ENCODE measurements around the gene OR4C45. TPM values are rescaled to one million over a fixed set of nuclear protein-coding genes. Genes with fewer than 3 reads are reported as not detected.
"Not testable (repeated sequence)": the region's sequence is repeated elsewhere in the genome, so short reads cannot be mapped to it uniquely, and the experiment has no call there.

The OR4C45 gene
- polyA plus RNA-seq, 1 of the 3 experiments (the other 2 are of a cell fraction), result not detected

DNA sequence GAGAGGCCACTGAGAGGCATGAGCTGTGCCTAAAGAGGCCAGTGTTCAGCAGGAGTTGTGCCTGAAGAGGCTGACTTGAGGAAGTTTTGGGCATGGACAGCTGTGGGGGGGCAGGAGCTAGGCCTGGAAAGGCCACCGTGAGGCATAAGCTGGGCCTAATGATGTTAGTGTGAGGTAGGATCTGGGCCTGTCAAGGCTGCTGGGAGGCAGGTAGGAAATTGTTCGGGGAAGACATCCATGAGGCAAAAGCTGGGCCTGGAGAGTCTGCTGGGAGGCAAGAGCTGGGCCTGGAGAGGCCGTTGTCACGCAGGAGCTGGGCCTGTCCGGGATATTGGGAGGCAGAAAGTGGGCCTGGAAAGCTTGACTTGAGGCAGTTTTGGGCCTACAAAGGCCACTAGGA lies 44.9 kb downstream of the OR4C45 start:
- ChIA-PET CTCF (interaction anchor here (1.2 kb wide), 1 partner anchor 11 kb away, joined by 4 read pairs; no protein-coding TSS in a partner anchor), POLR2A (no interaction called here)
- Histone ChIP-seq H3K4me3 (ENCODE audit: low read depth in 2 of 2, low read length in 1 of 2) (no peak overlapping the region), H3K27me3 (ENCODE audit: insufficient read depth) (no peaks in the 10 kb centered on the region), H3K9me3 (no peaks in the 10 kb centered on the region), H3K4me2 (no peak overlapping the region), H3K36me3 (replicated peaks in 1 of 2; ENCODE audit: control insufficient read depth in 1 of 2, insufficient read depth in 2 of 2, low read length in 1 of 2) (no peaks in the 10 kb centered on the region), H3K9me2 (no peaks in the 10 kb centered on the region), H3K79me2 (ENCODE audit: insufficient read depth) (no peaks in the 10 kb centered on the region), H2AFZ (ENCODE audit: low read depth) (no peak overlapping the region), H3K4me1 (ENCODE audit: control insufficient read depth in 1 of 2, insufficient read depth in 2 of 2, low read depth in 1 of 2, low read length in 1 of 2) (no peaks in the 10 kb centered on the region), H4K20me1 (ENCODE audit: insufficient read depth) (no peaks in the 10 kb centered on the region), H3K27ac (ENCODE audit: low read depth in 2 of 2, low read length in 1 of 2) (no peak overlapping the region), H3K9ac (no peak overlapping the region), H3F3A (replicated peaks; ENCODE audit: insufficient read depth) (peaks cover 7% of the 10 kb centered on the region)
- no peak for DNase-seq
- no peak for TF ChIP-seq NFIC (IDR thresholded peaks at IDR 0.05; ENCODE audit: borderline replicate concordance)
- TF ChIP-seq SIN3A (IDR thresholded peaks at IDR 0.05; ENCODE audit: borderline replicate concordance, low read depth, low read length), result no peak
- TF ChIP-seq, protein P1, sequence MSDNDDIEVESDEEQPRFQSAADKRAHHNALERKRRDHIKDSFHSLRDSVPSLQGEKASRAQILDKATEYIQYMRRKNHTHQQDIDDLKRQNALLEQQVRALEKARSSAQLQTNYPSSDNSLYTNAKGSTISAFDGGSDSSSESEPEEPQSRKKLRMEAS (IDR thresholded peaks at IDR 0.05; ENCODE audit: low read depth), result no peak
- TF ChIP-seq MEF2A (IDR thresholded peaks at IDR 0.05; ENCODE audit: borderline replicate concordance, low read depth), result no peak
- TF ChIP-seq POLR2AphosphoS5 (IDR thresholded peaks at IDR 0.05; ENCODE audit: low read depth, low read length), result no peak
- no peak for TF ChIP-seq CHD2 (IDR thresholded peaks at IDR 0.05; ENCODE audit: low read length, partially characterized antibody)
- WGBS (ENCODE audit: low lambda C conversion rate), result 42% methylated on average over 5 of the region's 5 CpGs

DNA sequence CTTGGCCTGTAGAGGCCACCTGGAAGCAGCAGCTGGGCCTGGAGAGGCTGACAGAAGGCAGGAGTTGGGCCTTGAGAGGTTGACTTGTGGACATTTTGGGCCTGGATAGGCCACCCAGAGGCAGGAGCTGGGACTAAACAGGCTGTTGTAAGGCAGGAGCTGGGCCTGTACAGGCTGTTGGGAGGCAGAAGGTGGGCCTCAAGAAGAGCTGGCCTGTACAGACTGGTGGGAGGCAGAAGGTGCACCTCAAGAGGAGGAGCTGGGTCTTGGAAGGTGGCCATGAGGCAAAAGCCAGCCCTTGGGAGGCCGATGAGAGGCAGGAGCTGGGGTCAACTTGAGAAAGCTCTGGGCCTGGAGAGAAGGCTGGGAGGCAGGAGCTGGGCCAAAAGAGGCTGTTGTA lies 45.3 kb downstream of the OR4C45 start:
- H3K9me3 ChIP-seq, result no peaks in the 10 kb centered on the region
- WGBS (ENCODE audit: low lambda C conversion rate), result 50% methylated on average over 1 of the region's 1 CpG
- CTCF ChIA-PET, result interaction anchor here (1.2 kb wide), 1 partner anchor 12 kb away, joined by 4 read pairs; no protein-coding TSS in a partner anchor

DNA sequence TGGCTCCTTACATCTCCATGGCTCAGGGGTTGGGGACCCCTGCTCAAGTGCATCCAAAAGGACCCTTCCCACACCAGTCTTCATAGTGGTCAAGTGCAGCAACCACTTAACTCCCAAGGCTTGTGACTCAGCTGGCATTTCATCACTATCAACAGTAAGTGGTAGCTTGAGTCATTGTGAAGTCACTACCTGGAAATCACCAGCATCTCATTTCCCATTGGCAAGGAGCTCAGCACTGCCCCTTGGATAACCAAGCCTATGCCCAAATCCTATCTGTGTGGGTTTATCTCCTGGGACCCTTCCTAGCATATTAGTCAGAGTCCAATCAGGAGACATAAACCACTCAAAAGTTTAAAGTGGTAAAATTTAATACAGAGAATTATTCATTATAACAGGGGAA lies 46.3 kb downstream of the OR4C45 start:
- H3F3A ChIP-seq (replicated peaks; ENCODE audit: insufficient read depth); H3K9me2 ChIP-seq; H3K4me2 ChIP-seq; H3K4me1 ChIP-seq (ENCODE audit: control insufficient read depth in 1 of 2, insufficient read depth in 2 of 2, low read depth in 1 of 2, low read length in 1 of 2); H3K9me3 ChIP-seq; H3K27me3 ChIP-seq (ENCODE audit: insufficient read depth); CTCF ChIA-PET; DNase-seq; H2AFZ ChIP-seq (ENCODE audit: low read depth); H3K9ac ChIP-seq; H4K20me1 ChIP-seq (ENCODE audit: insufficient read depth); H3K4me3 ChIP-seq (ENCODE audit: low read depth in 2 of 2, low read length in 1 of 2); POLR2A ChIA-PET; H3K36me3 ChIP-seq (replicated peaks in 1 of 2; ENCODE audit: control insufficient read depth in 1 of 2, insufficient read depth in 2 of 2, low read length in 1 of 2); H3K79me2 ChIP-seq (ENCODE audit: insufficient read depth): not testable (repeated sequence)
- peak overlapping the region in 1 of 2 experiments; percentile 27; a peak in 1 of 4 replicates for H3K27ac ChIP-seq (ENCODE audit: low read depth in 2 of 2, low read length in 1 of 2)

More for the DNA sequence above, 45.3 kb downstream of the OR4C45 start:
- H3K4me2 ChIP-seq, result no peak overlapping the region
- DNase-seq, result no peak
- no peaks in the 10 kb centered on the region for H3K4me1 ChIP-seq (ENCODE audit: control insufficient read depth in 1 of 2, insufficient read depth in 2 of 2, low read depth in 1 of 2, low read length in 1 of 2)
- H4K20me1 ChIP-seq (ENCODE audit: insufficient read depth), result no peaks in the 10 kb centered on the region
- H3K27me3 ChIP-seq (ENCODE audit: insufficient read depth), result no peaks in the 10 kb centered on the region
- no peaks in the 10 kb centered on the region for H3K9me2 ChIP-seq
- POLR2A ChIA-PET, result no interaction called here
- H2AFZ ChIP-seq (ENCODE audit: low read depth), result no peak overlapping the region
- TF ChIP-seq JUND (IDR thresholded peaks at IDR 0.05) (no peak), TEAD4 (IDR thresholded peaks at IDR 0.05; ENCODE audit: borderline replicate concordance, insufficient read depth) (no peak)
- no peak overlapping the region for H3K4me3 ChIP-seq (ENCODE audit: low read depth in 2 of 2, low read length in 1 of 2)
- H3K27ac ChIP-seq (ENCODE audit: low read depth in 2 of 2, low read length in 1 of 2), result no peak overlapping the region
- peaks cover 7% of the 10 kb centered on the region for H3F3A ChIP-seq (replicated peaks; ENCODE audit: insufficient read depth)
- H3K36me3 ChIP-seq (replicated peaks in 1 of 2; ENCODE audit: control insufficient read depth in 1 of 2, insufficient read depth in 2 of 2, low read length in 1 of 2), result no peaks in the 10 kb centered on the region
- H3K9ac ChIP-seq, result no peak overlapping the region
- no peaks in the 10 kb centered on the region for H3K79me2 ChIP-seq (ENCODE audit: insufficient read depth)

All from SK-N-SH (cell line).